ENCODE measurements around the gene CEP20.

- TF ChIP-seq, protein P1, sequence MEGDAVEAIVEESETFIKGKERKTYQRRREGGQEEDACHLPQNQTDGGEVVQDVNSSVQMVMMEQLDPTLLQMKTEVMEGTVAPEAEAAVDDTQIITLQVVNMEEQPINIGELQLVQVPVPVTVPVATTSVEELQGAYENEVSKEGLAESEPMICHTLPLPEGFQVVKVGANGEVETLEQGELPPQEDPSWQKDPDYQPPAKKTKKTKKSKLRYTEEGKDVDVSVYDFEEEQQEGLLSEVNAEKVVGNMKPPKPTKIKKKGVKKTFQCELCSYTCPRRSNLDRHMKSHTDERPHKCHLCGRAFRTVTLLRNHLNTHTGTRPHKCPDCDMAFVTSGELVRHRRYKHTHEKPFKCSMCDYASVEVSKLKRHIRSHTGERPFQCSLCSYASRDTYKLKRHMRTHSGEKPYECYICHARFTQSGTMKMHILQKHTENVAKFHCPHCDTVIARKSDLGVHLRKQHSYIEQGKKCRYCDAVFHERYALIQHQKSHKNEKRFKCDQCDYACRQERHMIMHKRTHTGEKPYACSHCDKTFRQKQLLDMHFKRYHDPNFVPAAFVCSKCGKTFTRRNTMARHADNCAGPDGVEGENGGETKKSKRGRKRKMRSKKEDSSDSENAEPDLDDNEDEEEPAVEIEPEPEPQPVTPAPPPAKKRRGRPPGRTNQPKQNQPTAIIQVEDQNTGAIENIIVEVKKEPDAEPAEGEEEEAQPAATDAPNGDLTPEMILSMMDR (IDR thresholded peaks at IDR 0.05) = no peak
- no peak for TF ChIP-seq POLR2A (IDR thresholded peaks at IDR 0.05)
Measured at GRCh38 chr16:15832241-15832640, 56.2 kb downstream of the CEP20 start.
